Activated CD4-positive, CD25-positive, alpha-beta regulatory T cell treated with anti-CD3 and anti-CD28 coated beads, Interleukin-2, amount 50 U/mL, for 16 hours (primary cell): Measurements from ENCODE around the gene ABHD17A.
A peak's percentile ranks its signal among the peaks of the same experiment; 100 is the strongest.

Experiments
- DNase-seq: peaks from one replicate; pipeline ENCODE4 v3.0.0-alpha.2; 2020; ENCODE audit warnings: low read depth, low spot score

The ABHD17A gene

GRCh38 chr19:1839658-1840540 lies 45.4 kb downstream of the ABHD17A start:
- no peak for DNase-seq

- peak; percentile 26 for DNase-seq
Measured at GRCh38 chr19:1837625-1838105, 47.6 kb downstream of the ABHD17A start.

DNA sequence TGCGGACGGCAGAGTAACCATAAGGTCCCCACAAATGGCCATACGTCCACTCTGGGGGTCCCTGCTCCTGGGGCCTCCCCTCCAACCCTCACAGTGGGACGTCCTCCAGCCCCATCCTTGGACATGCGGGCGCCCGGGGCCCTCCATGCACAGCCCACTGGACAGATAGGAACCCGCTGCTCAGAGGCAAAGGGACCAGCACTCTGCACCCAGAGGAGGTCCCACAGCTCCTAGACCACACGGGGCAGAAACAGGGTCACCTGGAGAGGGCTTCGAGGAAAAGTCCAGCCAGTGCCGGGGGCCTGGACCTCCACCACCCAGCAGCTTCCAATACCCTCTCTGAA lies 48.1 kb downstream of the ABHD17A start:
- no peak for DNase-seq

DNA sequence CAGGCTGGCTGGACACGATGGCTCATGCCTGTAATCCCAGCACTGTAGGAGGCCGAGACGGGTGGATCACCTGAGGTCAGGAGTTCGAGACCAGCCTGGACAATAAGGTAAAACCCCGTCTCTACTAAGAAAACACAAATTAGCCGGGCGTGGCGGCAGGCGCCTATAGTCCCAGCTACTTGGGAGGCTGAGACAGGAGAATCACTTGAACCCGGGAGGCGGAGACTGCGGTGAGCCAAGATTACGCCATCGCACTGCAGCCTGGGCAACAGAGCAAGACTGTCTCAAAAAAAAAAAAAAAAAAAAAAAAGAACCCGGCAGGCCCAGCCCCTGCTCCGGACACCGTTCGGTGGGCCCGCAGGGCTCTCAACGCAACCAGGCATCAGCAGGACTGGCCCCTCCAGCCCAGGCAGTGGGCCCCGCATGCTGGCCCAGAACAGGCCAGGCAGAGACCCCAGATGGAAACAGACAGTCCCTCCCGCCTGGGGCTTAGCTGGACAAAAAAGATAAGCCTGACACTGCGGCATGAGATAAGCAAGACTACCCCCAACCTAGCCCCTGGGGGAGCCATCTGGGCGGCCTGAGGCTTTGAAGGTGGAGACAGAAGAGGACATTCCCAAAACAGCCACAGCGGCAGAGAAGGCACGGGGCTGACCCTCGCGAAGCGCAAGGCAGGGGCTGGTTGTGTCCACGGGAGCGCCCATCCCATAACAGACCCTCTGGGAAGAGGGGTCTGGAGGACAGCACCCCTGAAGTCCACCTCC lies 48.7 kb downstream of the ABHD17A start:
- no peak for DNase-seq

DNA sequence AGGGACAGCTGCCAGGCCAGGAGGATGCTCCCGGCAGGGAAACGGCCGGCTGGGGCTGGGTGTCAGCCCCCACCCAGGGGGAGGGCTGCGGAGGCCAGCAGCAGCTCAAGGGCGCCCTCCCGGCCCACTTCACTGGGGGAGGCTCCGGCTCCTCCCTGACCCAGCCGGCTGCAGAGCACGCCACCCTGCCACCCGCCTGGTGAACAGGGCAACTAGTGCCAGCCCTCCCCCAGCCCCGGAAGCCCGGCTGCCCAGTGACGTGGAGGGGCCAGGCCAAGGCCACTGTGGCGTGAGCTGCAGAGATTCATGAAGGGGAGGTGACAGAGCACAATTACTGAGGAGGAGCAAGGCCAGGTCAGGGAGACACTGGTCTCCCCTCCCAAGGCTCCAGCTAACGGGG lies 51.8 kb downstream of the ABHD17A start:
- DNase-seq = no peak

- no peak for DNase-seq
Measured at GRCh38 chr19:1832046-1832663, 53.1 kb downstream of the ABHD17A start.

DNA sequence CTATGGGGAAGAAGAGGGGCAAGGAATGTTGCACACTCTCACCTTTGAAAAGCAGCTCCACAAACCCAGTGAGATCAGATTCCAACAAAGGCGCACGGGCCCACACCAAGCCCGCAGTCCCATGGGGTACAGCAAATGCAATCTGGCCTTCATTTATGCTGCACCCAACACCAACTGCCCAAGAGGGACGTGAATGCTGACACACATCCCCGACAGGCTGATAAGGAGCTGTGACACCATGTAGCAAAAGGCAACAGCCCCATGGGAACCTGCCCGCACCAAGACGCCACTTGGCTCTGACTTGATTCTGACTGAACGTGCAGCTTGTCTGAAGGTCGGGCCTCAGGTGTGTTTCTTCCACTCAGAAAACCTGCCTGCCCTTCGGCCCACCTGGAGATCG lies 54.3 kb downstream of the ABHD17A start:
- DNase-seq = no peak

- DNase-seq = no peak
Measured at GRCh38 chr19:1830568-1830967, 54.7 kb downstream of the ABHD17A start.

DNA sequence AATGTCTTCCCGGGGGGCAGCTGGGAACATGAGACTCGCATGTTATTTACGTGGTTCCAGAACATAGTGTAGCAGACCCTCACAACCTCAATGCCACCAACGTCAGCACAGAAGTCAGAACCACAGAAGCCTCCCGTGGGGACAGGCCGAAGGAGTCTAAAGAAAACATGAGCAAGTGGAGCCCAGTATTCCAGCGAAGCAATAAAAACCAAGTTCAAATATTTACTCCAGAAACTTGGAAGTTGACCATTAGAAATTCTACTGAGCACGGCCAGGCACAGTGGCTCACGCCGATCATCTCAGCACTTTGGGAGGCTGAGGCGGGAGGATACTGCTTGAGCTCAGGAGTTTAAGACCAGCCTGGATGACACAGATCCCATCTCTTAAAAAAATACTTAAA lies 55.3 kb downstream of the ABHD17A start:
- DNase-seq = no peak

DNA sequence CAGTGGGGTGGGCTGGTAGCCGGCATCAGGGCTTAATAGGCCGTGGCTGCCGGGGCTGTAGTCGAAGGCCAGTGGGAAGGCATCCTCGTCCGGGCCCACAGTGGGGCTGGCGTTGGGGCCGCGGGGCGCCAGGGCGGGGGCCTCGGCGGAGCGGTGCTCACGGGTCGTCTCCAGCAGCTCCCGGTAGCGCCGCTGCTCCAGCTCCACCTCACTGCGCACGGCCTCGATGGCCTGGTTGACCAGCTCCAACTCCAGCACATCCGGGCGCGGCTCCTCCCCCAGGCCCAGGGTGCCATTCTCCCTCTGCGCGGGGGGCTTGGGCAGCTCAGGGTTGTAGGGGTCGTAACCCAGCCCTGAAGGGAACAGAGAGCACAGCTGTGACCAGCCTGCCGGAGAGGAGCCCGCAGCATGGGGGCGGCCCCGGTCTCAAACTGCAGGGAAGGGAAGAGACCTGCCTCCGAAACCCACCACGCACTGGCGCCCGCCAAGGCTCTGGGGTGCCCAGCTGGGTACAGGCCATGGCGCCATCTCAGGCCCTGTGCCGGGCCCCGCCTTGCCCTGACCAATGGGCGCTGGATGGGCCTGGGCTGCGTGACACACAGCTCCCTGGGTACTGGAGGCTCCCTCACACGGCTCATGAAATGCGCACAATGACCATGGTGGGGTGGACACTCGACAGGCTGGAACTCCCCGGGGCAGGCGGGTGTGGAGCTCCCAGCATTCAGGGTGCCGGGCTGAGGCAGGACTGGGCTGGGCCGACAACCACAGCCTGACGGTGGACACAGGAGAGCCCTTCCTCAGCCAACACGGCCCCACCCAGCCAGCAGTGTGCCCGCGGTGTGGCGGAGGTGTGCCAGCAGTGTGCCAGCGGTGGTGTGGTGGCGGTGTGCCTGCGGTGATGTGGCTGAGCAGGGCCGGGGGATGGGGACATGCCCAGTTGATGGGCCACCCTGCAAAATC lies 56.7 kb downstream of the ABHD17A start:
- DNase-seq = no peak

GRCh38 chr19:1827566-1828278 lies 57.6 kb downstream of the ABHD17A start:
- no peak for DNase-seq
